ENCODE data around the gene IL34.

IL34 gene

DNA sequence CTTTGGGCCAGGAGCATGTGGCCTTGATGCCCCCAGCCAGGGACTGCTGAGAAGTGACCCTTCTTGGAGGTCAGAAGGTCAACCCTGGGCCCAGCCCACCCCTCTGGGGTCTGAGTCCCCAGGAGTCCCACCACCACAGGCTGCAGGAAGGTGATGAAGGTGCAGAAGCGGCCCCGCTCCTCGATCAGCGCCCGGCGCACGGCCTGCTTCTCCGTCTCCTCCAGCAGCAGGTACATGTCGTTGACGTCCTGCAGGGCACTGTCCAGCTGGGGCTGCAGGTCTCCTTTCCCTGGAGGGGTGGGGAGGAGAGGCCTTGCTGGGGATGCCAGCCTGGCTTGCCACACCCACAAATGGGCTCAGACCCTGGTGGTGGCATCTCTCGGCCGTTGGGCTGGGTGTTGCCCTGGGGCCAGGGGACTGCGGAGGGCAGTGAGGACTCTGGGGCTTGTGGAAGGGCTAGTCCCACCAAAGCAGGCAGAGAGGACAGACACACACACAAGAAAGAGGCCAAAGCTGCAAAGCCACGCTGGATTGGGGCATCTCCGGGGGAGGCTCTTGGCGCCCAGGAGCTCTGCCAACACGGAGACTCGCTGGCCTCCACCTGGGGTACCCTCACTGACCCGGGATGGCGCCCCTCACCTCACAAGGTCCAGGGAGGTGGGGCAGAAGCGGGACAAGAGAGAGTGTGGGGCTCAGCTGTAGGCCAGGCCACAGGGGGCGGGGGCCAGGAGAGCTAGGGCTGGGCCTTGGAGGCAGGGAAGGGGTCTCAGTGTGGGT lies 31.9 kb downstream of the IL34 start:
- no peak for DNase-seq

DNA sequence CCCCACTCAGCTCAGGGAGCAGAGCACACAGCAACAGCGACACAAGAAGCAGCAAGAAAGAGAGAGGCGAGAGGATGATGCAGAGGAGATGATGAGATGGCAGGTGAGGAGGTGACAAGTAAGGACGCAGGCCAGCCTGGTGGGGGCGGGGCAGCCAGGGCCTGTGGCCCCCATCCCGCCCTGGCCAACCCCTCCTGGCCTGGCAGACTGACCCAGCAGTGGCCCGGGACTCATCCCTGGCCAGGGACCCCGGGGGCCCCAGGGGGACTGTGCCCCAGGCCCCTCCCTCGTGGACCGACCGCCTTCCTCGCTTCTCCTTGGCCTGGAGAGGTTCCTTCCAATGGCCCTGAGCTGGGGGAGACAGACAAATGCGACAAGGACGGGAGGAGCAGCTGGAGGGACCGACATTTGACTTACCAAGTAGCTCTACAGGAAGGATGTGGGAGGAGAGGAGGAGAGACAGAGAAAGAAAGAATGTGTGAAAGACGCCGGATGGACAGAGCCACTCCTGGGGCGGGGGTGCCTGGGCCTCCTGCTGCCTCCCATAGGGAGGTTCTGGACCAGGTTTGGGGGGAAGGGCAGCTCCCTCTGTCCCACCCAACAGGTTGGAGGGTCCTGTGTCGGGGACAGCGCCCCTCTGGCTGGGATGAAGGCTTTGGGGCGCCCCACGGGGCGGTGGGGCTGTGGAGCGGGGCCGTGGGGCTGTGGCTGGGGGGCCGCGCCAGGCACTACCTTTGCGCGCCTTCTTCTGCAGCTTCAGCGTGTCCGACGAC lies 32.7 kb downstream of the IL34 start:
- DNase-seq: no peak

DNA sequence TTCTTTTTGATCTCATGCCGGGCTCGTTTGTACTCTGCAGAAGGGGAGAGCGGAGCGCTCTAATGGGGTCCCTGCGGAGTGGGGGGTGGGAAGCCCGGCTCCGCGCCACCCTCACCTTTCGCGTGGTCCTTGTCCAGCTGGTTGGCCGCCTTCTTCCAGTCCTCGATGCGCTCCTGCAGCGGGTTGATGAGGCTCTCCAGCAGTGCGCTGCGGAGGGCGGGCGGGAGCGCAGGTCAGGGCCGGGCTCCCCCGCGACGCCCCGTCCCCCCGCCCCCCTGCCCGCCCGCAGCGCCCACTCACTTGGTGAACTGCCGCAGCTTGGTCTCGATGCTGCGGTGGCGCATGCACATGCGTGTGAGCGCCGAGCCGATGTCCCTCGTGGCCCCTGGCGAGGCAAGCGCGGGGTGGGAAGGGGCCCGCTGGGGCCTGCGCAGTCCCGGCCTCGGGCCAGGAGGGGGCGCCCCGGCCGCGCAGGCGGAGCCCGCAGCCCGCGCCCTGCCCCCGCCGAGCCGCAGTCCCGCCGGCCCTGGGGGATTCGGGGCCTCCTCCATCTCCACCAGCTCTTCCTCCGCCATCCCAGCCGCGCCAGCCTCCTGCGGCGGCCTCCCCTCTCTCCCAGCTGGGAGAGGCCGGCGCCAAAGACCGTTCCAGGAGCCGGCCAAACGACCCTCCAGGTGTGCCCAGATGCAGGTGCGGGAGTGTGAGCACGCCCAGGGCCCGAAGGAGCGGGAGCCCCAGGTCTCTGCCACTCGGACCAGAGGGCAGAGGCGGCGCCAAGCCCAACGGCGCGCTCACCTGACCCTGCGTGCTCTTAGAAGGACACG lies 33.5 kb downstream of the IL34 start:
- DNase-seq: no peak

DNA sequence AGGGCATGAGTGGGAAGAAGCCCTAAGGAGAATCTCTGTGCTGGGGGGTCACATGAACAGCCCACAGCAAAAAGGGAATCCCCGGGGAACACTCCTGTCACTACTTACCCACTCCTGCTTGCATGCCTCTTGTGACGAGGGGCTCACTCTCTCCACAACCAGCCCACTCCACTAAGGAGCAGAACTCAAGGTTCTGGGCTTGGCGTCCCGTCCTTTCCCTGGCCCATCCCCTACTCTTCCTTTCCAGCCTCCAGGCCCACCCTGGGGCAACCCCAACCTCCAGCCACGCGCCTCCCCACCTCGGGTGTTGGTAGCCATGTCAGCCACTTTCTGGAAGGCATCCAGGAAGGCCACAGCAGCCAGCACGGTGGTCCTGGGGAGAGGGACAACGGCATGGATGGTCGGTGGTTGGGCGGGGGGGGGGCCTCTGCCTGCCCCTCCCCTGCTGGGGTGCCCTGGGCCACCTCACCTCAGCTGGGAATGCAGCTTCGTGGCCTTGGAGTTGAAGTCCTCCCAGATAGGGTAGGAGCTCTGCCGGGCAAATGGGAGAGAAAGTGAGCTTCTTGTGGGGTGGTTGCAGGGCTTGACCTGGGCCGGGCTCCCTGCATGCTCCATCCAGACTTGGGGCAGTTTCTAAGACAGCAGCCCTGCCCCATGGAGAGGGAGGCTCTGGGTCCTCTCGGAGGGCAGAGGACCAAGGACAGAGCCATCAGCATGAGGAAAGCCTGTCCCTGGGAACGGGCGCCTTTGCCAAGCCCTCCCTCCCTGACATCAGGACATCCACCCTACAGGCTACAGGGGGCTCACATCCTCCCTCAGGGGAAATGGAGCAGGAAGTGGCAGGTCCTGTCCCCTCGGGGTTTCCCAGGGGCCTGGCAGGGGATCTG lies 34.4 kb downstream of the IL34 start:
- DNase-seq: no peak

DNA sequence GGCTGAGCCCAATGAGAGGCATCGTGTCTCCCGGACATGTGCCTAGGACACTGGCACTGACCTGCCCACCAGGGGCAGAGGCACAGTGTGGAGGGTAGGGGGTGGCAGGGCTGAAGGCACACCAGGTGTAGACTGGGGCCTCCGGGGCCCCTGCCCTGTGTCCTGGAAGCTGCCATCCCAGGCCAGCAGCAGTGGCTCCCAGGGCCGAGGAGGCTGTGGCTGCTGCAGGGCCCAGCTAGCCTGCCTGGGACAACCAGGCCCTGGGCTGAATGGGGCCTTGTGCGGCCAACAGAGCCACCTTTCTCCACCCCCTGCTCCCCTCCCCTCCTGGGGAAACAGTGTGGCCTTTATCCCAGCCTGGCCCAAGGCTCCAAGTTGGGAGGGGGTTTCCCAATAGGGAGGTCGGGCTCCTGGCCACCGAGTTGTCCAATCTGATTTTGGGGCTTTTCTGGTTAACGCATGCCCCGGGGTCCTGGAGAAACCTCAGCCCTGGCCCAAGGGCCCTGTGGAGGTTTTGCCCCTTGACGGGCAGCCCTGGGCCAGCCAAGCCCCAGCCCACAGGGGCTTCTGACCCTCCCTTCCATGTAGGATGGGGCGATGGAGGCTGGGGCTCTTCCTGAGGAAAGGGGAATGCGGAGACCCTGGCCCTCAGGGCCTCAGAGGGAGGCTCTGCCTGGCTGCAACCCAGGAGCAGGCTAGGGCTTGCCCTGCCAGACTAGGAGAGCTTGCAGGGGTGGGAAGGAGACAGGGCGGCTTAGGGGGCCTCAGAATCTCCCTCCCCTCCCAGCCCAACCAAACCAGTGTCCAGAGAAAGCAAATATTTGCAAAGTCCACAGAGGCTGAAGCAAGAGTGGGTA lies 35.3 kb downstream of the IL34 start:
- DNase-seq: no peak

DNA sequence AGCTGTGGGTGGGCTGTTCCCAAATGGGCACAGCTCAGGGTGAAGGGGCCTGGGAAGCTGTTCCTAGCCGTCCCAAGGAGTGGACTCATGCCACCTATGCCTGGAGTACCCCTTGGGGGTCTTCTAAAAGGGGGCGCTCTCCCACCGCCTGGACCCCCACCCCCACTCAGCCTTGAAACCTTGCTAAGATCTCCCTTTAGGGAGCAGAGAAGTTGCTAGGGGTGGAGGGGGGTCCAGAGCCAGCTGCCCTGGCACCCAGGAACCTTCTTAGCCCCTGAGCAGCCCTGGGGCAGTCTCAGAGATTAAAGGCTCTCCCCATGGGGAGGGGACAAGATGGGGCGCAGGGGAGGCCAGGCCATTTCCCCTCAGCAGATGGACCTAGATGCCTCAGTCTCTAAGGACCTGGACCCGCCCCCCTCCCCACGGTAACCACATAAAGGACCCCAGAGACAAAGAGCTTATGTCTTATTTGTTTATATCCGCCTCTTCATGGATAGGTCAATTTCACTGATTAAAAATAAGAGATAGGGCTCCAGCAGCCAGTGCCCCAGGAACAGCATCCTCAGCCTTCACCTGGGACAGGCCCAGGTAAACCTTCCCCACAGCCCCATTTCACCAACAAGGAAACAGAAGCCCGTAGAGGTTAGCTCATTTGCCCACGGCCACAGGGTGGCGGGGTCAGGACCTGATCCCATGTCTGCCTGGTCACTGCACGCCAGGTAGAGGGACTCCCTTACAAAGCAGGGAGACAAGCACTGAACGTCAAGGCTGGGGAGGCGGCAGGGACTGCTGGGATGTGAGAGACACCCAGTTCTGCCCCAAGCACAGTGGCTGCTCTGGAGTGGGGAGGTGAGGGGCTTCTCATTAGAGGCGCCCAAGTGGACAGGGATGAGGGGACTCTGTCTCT lies 36.1 kb downstream of the IL34 start:
- no peak for DNase-seq

DNA sequence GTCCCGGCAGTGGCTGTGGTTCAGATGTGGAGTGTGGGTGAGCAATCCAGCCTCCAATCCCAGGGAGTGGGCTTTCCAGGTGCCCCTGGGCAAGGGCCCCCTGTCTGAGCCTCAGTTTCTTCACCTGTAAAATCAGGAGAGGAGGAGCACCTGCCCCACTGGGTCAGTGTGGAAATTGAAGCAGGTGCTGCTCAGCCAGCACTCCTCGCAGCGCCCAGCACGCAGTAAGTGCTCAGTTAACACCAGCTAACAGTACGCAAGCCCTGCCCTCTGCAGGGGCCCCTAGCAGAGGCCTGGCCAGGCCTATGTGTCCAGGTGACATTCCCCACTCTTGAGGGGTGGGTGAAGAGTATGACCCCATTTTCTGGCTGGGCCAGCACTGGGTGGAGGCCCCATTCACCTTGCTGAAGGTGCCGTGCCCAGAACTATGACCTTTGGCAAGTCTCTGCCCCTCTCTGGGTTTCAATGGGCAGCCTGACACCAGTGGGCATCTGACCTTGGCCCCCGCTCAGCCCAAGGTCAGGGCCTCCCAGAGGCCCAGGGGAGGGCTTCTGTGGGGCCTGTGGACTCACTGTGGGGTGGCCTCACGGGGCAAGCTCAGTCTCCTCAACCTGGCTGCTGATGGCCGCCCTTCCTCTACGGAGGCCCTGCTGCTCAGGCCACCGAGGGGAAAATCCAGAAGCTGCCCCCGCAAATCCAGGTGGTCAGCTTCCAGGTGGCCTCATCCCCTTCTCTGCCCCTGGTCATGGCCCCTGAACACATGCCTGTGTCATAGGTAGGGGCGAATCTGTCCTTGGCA lies 37.0 kb downstream of the IL34 start:
- DNase-seq: no peak

DNA sequence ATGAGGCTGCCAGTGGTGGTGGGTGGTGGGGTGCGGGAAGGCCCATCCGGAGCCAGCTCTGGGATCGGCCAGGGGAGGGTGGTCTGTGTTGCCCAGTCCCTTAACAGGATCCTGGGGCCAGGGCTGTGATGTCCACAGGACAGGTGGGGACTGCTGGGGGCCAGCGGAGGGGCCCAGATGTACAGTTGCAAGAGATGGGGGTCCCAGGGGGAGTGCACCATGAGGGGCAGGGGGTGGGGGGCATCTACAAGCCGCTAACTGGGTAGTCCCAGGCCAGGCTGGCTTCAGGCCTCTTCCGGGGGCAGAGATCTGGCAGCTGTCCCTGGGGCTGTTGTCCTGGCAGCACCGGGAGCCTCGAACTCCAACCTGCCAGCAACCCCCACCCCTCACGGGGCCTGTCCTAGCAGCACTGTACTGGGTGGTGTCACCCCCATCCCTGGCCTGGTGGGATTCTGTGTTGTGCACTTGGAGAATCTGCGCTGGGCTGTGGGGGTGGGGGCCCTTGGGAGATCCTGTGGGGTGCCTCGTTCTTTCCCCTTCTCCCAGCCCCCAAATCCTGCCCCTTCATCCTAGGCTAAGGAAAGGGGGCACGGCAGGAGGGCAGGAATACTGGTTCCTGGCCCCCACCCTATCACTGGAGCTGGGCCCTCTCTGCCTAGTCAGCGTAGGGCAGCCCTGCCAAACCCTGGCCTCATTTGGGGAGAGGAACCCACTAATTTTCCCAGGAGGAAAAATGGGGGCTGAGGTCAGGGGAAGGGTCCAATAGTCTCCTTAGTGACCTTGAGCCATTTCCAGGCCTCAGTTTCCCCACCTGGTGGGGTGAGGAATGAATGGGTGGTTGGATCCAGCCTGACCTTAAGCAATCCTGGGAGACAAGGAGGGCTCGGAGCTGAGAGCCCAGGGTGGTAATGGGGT lies 38.0 kb downstream of the IL34 start:
- DNase-seq: no peak

DNA sequence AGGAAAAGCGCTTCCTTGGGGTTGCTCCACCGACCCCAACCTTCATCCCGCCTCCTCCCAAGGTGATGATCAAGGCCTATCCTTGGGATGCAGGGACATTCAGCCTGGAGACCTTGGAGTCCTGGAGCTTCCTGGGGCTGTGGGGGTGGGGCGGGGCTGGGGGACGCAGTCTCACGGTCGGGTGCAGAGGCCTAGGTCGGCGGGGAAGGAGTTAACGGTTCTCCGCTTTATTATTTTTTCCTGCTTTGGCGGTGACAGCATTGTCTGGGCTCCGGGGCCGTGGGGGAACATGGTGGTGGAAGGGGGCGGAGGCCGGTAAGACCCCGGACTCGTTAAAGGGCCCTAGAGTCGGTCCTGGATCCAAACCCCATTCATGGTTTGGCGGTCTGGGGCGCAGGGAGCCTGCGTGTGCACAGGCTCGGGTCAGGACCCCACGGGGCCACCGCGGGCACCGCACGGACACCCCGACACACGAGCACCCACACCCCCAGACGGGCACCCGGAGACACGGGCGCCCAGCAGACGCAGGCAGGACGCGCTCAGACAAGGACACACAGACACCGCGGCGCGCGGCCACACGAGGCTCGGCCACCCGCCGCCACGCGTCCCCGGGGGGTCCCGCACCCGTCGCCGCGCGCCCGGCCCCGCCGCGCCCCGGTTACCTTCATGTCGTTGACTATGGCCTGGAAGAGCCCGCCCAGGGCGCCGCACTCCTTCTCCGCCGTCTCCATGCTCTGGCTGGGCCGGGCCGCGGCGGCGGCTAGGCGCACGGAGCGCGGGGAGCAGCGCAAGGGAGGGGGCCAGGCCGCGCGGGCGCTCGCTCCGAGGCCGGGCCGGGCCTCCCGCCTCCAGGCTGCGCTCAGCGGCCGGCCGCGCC lies 38.9 kb downstream of the IL34 start:
- no peak for DNase-seq

DNA sequence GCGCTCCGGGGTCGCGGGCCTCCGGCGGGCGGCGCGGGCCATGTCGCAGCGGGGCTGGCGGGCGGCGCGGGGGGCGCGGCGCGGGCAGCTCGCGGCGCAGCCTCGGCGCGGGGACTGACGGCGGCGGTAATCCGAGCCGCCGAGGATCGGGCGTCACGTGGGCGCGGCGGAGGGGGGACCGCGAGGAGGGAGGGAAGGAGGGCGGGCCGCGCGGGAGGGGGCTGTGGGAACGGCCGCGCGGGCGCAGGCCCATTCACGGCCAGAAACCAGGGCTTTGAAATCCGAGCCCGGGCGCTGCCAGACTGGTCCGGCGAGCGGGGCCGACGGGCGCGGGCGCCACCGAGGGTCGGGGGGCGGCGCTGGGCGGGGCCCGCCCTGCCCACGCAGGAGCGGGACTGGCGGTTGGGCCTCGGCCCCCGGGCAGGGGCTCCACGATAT lies 39.6 kb downstream of the IL34 start, which contains the start of gene MTSS2:
MTSS2 (minus strand) TSS at position 116 of the 438 bp plus-strand sequence. CDS start 262 bp downstream, outside the sequence.
- DNase-seq: peak; percentile 88

DNA sequence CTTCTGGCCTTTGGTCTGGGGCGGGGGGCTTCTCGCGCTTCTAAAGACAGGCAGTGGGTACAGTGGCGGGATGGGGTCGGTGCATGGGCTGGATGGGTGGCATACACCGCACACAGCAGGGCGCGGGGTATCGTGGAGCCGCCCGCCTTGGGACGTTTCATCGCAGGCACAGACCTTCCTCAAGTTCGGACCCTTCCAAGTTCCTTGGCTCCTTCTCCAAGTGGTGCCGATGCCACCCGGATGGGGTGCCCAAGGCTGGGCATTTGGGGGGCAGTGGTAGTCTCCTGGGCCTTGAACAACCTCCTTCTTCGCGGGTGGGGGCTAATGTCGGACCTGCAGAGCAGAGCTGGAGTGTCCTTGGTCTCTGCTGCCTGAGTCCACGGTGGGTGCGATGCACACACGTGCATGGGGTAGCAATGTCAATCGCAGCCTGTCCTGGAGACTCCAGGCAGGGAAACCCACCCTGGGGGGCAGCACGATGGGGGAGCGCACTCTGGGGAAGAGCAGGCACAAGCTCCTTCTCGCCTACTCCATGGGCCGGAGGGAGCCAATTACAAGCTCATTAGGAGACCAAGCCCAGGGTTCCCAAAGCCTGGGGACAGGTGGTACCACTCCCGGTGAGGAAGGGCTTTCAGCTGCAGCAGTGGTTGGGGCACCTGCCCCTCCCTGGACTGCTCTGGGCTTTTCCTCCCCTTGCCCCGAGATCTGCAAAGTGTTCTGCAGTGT lies 40.2 kb downstream of the IL34 start:
- no peak for DNase-seq

DNA sequence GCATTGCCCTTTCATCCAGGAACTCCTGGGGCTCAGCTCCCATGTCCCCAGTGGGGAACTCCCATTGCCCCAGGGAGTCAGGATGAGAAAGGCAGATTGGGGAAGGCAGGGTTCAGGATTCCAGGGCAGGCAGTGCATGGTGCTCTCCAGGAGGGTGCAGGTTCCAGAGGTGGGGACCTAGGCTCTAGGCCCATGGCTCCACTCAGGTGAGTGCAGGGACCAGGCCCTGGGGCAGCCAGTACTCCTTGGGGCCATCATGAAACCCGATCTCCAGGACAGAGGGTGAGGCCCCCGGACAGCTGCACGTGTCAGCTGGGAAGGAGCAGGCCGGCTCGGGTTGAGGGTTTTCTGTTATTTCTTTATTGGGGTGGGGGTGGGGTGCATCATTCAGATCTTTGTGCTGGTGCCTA lies 40.7 kb downstream of the IL34 start:
- DNase-seq: no peak

DNA sequence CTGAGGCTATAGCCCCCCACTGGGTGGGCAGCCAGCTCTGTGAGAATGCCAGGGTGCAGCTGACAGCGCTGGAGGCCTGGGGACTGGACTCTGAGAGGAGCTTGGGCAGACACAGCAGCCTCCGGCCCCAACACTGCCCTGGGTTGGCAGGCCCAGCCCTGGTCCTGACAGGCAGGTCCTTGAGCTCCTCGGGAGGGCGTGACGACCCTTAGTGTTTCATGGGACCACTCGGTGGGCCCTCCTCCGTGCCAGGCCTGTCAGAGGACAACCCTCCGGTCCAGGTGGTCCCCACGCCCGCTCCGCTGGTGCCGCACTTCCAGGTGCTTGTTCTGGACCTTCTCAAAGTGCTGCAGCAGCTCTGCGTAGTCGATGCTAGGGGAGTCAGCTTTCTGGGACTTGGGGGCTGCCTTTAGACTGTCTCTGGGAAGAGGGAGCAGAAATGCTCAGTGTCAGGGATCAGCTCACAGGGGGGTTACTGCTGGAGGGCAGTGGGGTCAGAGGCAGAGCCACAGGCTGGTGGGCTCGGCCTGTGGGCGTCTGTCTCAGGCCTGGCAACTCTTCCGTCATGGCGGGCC lies 41.4 kb downstream of the IL34 start:
- DNase-seq: no peak

DNA sequence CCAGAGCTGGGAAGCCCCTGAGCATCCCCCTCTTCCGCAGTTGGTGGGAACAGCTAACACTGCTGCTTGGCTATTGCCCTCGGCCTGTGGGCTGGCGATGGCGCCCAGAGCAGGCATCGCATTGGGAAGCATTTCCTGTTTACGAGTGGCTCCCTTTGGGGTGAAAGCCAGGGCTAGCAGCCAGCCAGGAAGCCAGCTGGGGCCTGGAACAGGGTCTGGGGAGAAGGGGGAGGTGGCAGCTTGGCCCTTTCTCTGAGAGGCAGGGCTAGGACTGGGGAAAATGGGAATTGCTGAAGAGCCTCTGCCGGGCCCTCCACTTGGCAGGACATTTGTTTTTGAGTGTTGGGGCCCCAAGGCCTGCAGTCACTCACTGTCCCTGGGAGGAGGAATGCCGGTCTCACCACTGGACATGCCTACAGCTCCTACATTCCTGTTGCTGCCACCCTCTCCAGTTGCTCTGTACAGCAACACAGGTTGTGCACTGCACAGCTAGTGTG lies 41.9 kb downstream of the IL34 start:
- DNase-seq: peak; percentile 29

Measured in fibroblast of skin of back (primary cell).